ENCODE results near the gene DROSHA.

DROSHA gene

DNA sequence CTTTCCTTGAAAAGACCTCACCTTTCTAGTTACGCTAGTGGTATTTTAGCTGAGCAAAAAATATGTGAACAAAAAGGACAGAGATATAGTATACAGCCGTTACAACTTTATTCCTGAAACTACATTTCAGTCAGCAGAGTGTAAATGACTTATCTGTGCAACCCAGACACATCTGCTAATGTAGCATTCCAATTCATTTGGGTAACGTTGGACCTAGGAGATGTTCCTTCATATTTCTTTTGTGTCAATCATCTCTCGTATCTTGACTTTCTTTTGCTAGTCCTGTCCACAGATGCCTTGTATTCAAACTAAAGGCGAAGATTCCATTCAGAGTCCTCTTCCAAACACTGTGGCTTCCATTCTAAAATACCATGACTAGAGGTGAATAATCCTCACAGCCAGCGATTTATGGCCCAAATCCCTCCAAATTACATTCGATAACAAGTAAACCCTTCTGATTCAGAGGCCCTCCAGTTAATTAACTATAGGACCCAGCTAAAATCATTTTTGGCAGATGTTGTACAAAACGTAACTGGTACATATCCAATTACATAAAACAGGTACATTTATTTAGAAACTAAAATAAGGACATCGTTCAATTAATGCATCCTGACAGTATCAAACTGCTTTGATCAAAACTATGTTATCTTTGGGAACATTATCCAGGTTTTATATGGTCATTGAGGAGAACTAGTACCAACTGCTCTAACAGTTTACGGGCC lies 155.7 kb downstream of the DROSHA start:
- Histone ChIP-seq H3K4me3 (ENCODE audit: low read length) (no peak overlapping the region), H3K36me3 (ENCODE audit: control insufficient read depth, low read length) (no peaks in the 10 kb centered on the region), H3K27me3 (ENCODE audit: control insufficient read depth, low read length) (0 out of 2 replicates have a peak, but pooled peaks cover 5% of the 10 kb centered on the region), H3K9me3 (ENCODE audit: control insufficient read depth, insufficient read depth, low read length) (no peaks in the 10 kb centered on the region), H3K9me2 (replicated peaks; ENCODE audit: control insufficient read depth, low read length) (no peaks in the 10 kb centered on the region; the same call in 1 of the 2 replicates), H3K4me2 (ENCODE audit: low read length) (no peak overlapping the region), H3K79me2 (ENCODE audit: control insufficient read depth, low read length) (no peaks in the 10 kb centered on the region), H3K27ac (ENCODE audit: low read depth, low read length) (no peak overlapping the region), H3F3A (ENCODE audit: control insufficient read depth, insufficient read depth) (no peaks in the 10 kb centered on the region), H3K4me1 (ENCODE audit: control insufficient read depth, low read length) (no peaks in the 10 kb centered on the region), H4K20me1 (ENCODE audit: control insufficient read depth, insufficient read depth, low read depth, low read length) (no peaks in the 10 kb centered on the region)
- TF ChIP-seq, protein P1, sequence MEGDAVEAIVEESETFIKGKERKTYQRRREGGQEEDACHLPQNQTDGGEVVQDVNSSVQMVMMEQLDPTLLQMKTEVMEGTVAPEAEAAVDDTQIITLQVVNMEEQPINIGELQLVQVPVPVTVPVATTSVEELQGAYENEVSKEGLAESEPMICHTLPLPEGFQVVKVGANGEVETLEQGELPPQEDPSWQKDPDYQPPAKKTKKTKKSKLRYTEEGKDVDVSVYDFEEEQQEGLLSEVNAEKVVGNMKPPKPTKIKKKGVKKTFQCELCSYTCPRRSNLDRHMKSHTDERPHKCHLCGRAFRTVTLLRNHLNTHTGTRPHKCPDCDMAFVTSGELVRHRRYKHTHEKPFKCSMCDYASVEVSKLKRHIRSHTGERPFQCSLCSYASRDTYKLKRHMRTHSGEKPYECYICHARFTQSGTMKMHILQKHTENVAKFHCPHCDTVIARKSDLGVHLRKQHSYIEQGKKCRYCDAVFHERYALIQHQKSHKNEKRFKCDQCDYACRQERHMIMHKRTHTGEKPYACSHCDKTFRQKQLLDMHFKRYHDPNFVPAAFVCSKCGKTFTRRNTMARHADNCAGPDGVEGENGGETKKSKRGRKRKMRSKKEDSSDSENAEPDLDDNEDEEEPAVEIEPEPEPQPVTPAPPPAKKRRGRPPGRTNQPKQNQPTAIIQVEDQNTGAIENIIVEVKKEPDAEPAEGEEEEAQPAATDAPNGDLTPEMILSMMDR (IDR thresholded peaks at IDR 0.05; ENCODE audit: low read depth, low read length, poor library complexity, severe bottlenecking) = no peak
- no peak for TF ChIP-seq EZH2phosphoT487 (IDR thresholded peaks at IDR 0.05; ENCODE audit: borderline replicate concordance, low read length)

DNA sequence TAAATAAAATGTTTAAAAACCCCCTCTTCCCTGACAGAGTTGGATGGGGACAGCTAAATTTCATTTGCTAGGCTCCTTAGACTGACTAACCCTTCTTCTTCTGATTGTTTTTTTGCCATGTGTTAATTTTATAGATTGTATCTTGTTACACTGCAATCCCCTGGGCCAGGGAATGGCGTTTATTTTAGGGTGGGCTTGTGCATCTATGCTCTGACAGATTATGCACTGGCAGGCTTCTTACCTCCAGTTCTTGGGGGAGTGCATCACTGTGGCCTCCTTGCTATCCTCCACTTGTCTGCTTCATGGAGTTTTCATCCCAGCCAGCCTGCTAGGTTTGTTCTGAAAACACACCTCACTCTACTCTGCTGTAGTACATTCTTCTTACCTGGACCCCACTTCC lies 159.8 kb downstream of the DROSHA start:
- H3K9me3 ChIP-seq (ENCODE audit: control insufficient read depth, insufficient read depth, low read length) = no peaks in the 10 kb centered on the region
- no peak overlapping the region for H3K4me3 ChIP-seq (ENCODE audit: low read length)
- H3K79me2 ChIP-seq (ENCODE audit: control insufficient read depth, low read length) = no peaks in the 10 kb centered on the region
- TF ChIP-seq EZH2phosphoT487 (IDR thresholded peaks at IDR 0.05; ENCODE audit: borderline replicate concordance, low read length) = no peak
- TF ChIP-seq, protein P1 (IDR thresholded peaks at IDR 0.05; ENCODE audit: low read depth, low read length, poor library complexity, severe bottlenecking) = no peak
- H3K4me2 ChIP-seq (ENCODE audit: low read length) = no peak overlapping the region
- H3K4me1 ChIP-seq (ENCODE audit: control insufficient read depth, low read length) = no peaks in the 10 kb centered on the region
- H4K20me1 ChIP-seq (ENCODE audit: control insufficient read depth, insufficient read depth, low read depth, low read length) = no peaks in the 10 kb centered on the region
- no peaks in the 10 kb centered on the region for H3K36me3 ChIP-seq (ENCODE audit: control insufficient read depth, low read length)
- 0 out of 2 replicates have a peak, but pooled peaks cover 5% of the 10 kb centered on the region for H3K27me3 ChIP-seq (ENCODE audit: control insufficient read depth, low read length)
- H3K9me2 ChIP-seq (replicated peaks; ENCODE audit: control insufficient read depth, low read length) = no peaks in the 10 kb centered on the region; the same call in 1 of the 2 replicates
- H3F3A ChIP-seq (ENCODE audit: control insufficient read depth, insufficient read depth) = no peaks in the 10 kb centered on the region
- H3K27ac ChIP-seq (ENCODE audit: low read depth, low read length) = no peak overlapping the region

DNA sequence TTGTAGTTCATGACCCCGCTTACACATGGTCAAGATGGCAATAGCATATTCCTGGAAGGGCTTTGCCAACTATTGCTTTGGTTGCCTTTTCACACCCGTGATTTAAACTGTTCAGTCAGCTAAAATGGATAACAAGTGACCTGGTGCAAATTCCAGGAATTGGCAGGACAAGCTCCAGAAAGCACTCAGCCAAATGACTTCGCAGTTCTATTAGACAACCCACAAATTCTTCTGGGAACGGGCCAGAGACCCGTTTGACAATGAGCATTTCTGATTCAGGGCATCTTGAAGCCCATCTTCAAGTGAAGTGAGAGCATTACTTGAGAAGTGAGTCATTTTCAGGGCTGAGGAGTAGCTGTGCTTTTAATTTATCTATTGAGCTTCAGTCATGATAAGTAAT lies 165.0 kb downstream of the DROSHA start:
- H3K27ac ChIP-seq (ENCODE audit: low read depth, low read length) = no peak overlapping the region
- H3K36me3 ChIP-seq (ENCODE audit: control insufficient read depth, low read length) = no peaks in the 10 kb centered on the region
- H3K4me1 ChIP-seq (ENCODE audit: control insufficient read depth, low read length) = no peaks in the 10 kb centered on the region
- no peaks in the 10 kb centered on the region; the same call in 1 of the 2 replicates for H3K9me2 ChIP-seq (replicated peaks; ENCODE audit: control insufficient read depth, low read length)
- no peaks in the 10 kb centered on the region for H3K79me2 ChIP-seq (ENCODE audit: control insufficient read depth, low read length)
- no peaks in the 10 kb centered on the region for H4K20me1 ChIP-seq (ENCODE audit: control insufficient read depth, insufficient read depth, low read depth, low read length)
- no peaks in the 10 kb centered on the region for H3F3A ChIP-seq (ENCODE audit: control insufficient read depth, insufficient read depth)
- TF ChIP-seq EZH2phosphoT487 (IDR thresholded peaks at IDR 0.05; ENCODE audit: borderline replicate concordance, low read length) = no peak
- TF ChIP-seq, protein P1 (IDR thresholded peaks at IDR 0.05; ENCODE audit: low read depth, low read length, poor library complexity, severe bottlenecking) = no peak
- H3K4me2 ChIP-seq (ENCODE audit: low read length) = no peak overlapping the region
- 0 out of 2 replicates have a peak, but pooled peaks cover 5% of the 10 kb centered on the region for H3K27me3 ChIP-seq (ENCODE audit: control insufficient read depth, low read length)
- H3K9me3 ChIP-seq (ENCODE audit: control insufficient read depth, insufficient read depth, low read length) = no peaks in the 10 kb centered on the region
- H3K4me3 ChIP-seq (ENCODE audit: low read length) = no peak overlapping the region
